ENCODE data around the gene NRF1. TPM values are rescaled to one million over a fixed set of nuclear protein-coding genes. Genes with fewer than 3 reads are reported as not detected.

NRF1 gene
- polyA plus RNA-seq, 2 donors: 4.7 to 5.7 TPM

GRCh38 chr7:129769866-129770808 lies 158.6 kb downstream of the NRF1 start:
- Histone ChIP-seq H3K4me3 (ENCODE audit: low read depth in 1 of 2, low read length in 2 of 2) (no peak overlapping the region), H3K4me1 (ENCODE audit: control insufficient read depth in 2 of 2, insufficient read depth in 2 of 2, low read length in 1 of 2) (no peaks in the 10 kb centered on the region), H3K27me3 (ENCODE audit: control insufficient read depth in 1 of 2, insufficient read depth in 2 of 2, low read length in 2 of 2) (no peaks in the 10 kb centered on the region), H3K9me3 (ENCODE audit: control insufficient read depth in 2 of 2, insufficient read depth in 1 of 2, low read depth in 1 of 2, low read length in 1 of 2) (peaks cover 0 to 3% of the 10 kb centered on the region in 2 donors), H3K27ac (ENCODE audit: low read depth in 2 of 2, low read length in 1 of 2) (no peak overlapping the region), H3K36me3 (ENCODE audit: control insufficient read depth in 2 of 2, insufficient read depth in 2 of 2, low read length in 1 of 2) (peaks cover 0 to 2% of the 10 kb centered on the region in 2 donors)
- WGBS, 2 donors: 79 to 88% methylated on average over 20 to 21 of the region's 21 CpGs

GRCh38 chr7:129771201-129771927 lies 159.8 kb downstream of the NRF1 start:
- Histone ChIP-seq H3K27ac (ENCODE audit: low read depth in 2 of 2, low read length in 1 of 2) (no peak overlapping the region), H3K27me3 (ENCODE audit: control insufficient read depth in 1 of 2, insufficient read depth in 2 of 2, low read length in 2 of 2) (no peaks in the 10 kb centered on the region), H3K4me3 (ENCODE audit: low read depth in 1 of 2, low read length in 2 of 2) (no peak overlapping the region), H3K36me3 (ENCODE audit: control insufficient read depth in 2 of 2, insufficient read depth in 2 of 2, low read length in 1 of 2) (peaks cover 0 to 2% of the 10 kb centered on the region in 2 donors), H3K4me1 (ENCODE audit: control insufficient read depth in 2 of 2, insufficient read depth in 2 of 2, low read length in 1 of 2) (no peaks in the 10 kb centered on the region), H3K9me3 (ENCODE audit: control insufficient read depth in 2 of 2, insufficient read depth in 1 of 2, low read depth in 1 of 2, low read length in 1 of 2) (no peaks in the 10 kb centered on the region)
- 85 to 89% methylated on average over 19 of the region's 19 CpGs for WGBS, 2 donors

GRCh38 chr7:129771928-129772479 lies 160.5 kb downstream of the NRF1 start:
- Histone ChIP-seq H3K4me1 (ENCODE audit: control insufficient read depth in 2 of 2, insufficient read depth in 2 of 2, low read length in 1 of 2) (no peaks in the 10 kb centered on the region), H3K27ac (ENCODE audit: low read depth in 2 of 2, low read length in 1 of 2) (no peak overlapping the region), H3K4me3 (ENCODE audit: low read depth in 1 of 2, low read length in 2 of 2) (no peak overlapping the region), H3K9me3 (ENCODE audit: control insufficient read depth in 2 of 2, insufficient read depth in 1 of 2, low read depth in 1 of 2, low read length in 1 of 2) (no peaks in the 10 kb centered on the region), H3K36me3 (ENCODE audit: control insufficient read depth in 2 of 2, insufficient read depth in 2 of 2, low read length in 1 of 2) (peaks cover 0 to 2% of the 10 kb centered on the region in 2 donors), H3K27me3 (ENCODE audit: control insufficient read depth in 1 of 2, insufficient read depth in 2 of 2, low read length in 2 of 2) (no peaks in the 10 kb centered on the region)
- 85% methylated on average over 18 of the region's 18 CpGs for WGBS, 2 donors

GRCh38 chr7:129772646-129773280 lies 161.2 kb downstream of the NRF1 start:
- H3K27ac ChIP-seq (ENCODE audit: low read depth in 2 of 2, low read length in 1 of 2): no peak overlapping the region
- H3K9me3 ChIP-seq (ENCODE audit: control insufficient read depth in 2 of 2, insufficient read depth in 1 of 2, low read depth in 1 of 2, low read length in 1 of 2): no peaks in the 10 kb centered on the region
- H3K36me3 ChIP-seq (ENCODE audit: control insufficient read depth in 2 of 2, insufficient read depth in 2 of 2, low read length in 1 of 2): peaks cover 0 to 2% of the 10 kb centered on the region in 2 donors
- no peaks in the 10 kb centered on the region for H3K4me1 ChIP-seq (ENCODE audit: control insufficient read depth in 2 of 2, insufficient read depth in 2 of 2, low read length in 1 of 2)
- 78 to 85% methylated on average over 15 of the region's 15 CpGs for WGBS, 2 donors
- peaks cover 0 to 4% of the 10 kb centered on the region in 2 donors for H3K27me3 ChIP-seq (ENCODE audit: control insufficient read depth in 1 of 2, insufficient read depth in 2 of 2, low read length in 2 of 2)
- no peak overlapping the region for H3K4me3 ChIP-seq (ENCODE audit: low read depth in 1 of 2, low read length in 2 of 2)

- no peak overlapping the region for H3K4me3 ChIP-seq (ENCODE audit: low read depth in 1 of 2, low read length in 2 of 2)
- no peaks in the 10 kb centered on the region for H3K9me3 ChIP-seq (ENCODE audit: control insufficient read depth in 2 of 2, insufficient read depth in 1 of 2, low read depth in 1 of 2, low read length in 1 of 2)
- H3K27ac ChIP-seq (ENCODE audit: low read depth in 2 of 2, low read length in 1 of 2): no peak overlapping the region
- H3K4me1 ChIP-seq (ENCODE audit: control insufficient read depth in 2 of 2, insufficient read depth in 2 of 2, low read length in 1 of 2): no peaks in the 10 kb centered on the region
- peaks cover 0 to 2% of the 10 kb centered on the region in 2 donors for H3K36me3 ChIP-seq (ENCODE audit: control insufficient read depth in 2 of 2, insufficient read depth in 2 of 2, low read length in 1 of 2)
- peaks cover 0 to 4% of the 10 kb centered on the region in 2 donors for H3K27me3 ChIP-seq (ENCODE audit: control insufficient read depth in 1 of 2, insufficient read depth in 2 of 2, low read length in 2 of 2)
- WGBS, 2 donors: 84 to 85% methylated on average over 4 to 5 of the region's 5 CpGs
Measured at GRCh38 chr7:129773328-129773731, 161.8 kb downstream of the NRF1 start.

- 89 to 99% methylated on average over 3 of the region's 3 CpGs for WGBS, 2 donors
- Histone ChIP-seq H3K27ac (ENCODE audit: low read depth in 2 of 2, low read length in 1 of 2) (no peak overlapping the region), H3K27me3 (ENCODE audit: control insufficient read depth in 1 of 2, insufficient read depth in 2 of 2, low read length in 2 of 2) (peaks cover 0 to 7% of the 10 kb centered on the region in 2 donors), H3K4me1 (ENCODE audit: control insufficient read depth in 2 of 2, insufficient read depth in 2 of 2, low read length in 1 of 2) (peaks cover 0 to 5% of the 10 kb centered on the region in 2 donors), H3K4me3 (ENCODE audit: low read depth in 1 of 2, low read length in 2 of 2) (no peak overlapping the region), H3K9me3 (ENCODE audit: control insufficient read depth in 2 of 2, insufficient read depth in 1 of 2, low read depth in 1 of 2, low read length in 1 of 2) (no peaks in the 10 kb centered on the region), H3K36me3 (ENCODE audit: control insufficient read depth in 2 of 2, insufficient read depth in 2 of 2, low read length in 1 of 2) (peaks cover 0 to 2% of the 10 kb centered on the region in 2 donors)
Measured at GRCh38 chr7:129773871-129774270, 162.4 kb downstream of the NRF1 start.

GRCh38 chr7:129774359-129774758 lies 162.8 kb downstream of the NRF1 start:
- Histone ChIP-seq H3K4me3 (ENCODE audit: low read depth in 1 of 2, low read length in 2 of 2) (no peak overlapping the region), H3K9me3 (ENCODE audit: control insufficient read depth in 2 of 2, insufficient read depth in 1 of 2, low read depth in 1 of 2, low read length in 1 of 2) (no peaks in the 10 kb centered on the region), H3K27me3 (ENCODE audit: control insufficient read depth in 1 of 2, insufficient read depth in 2 of 2, low read length in 2 of 2) (peaks cover 0 to 9% of the 10 kb centered on the region in 2 donors), H3K36me3 (ENCODE audit: control insufficient read depth in 2 of 2, insufficient read depth in 2 of 2, low read length in 1 of 2) (peaks cover 0 to 2% of the 10 kb centered on the region in 2 donors), H3K27ac (ENCODE audit: low read depth in 2 of 2, low read length in 1 of 2) (no peak overlapping the region), H3K4me1 (ENCODE audit: control insufficient read depth in 2 of 2, insufficient read depth in 2 of 2, low read length in 1 of 2) (peaks cover 0 to 7% of the 10 kb centered on the region in 2 donors)
- WGBS, 2 donors: 90 to 92% methylated on average over 11 of the region's 11 CpGs

GRCh38 chr7:129774871-129775694 lies 163.6 kb downstream of the NRF1 start:
- no peak overlapping the region for H3K27ac ChIP-seq (ENCODE audit: low read depth in 2 of 2, low read length in 1 of 2)
- H3K4me3 ChIP-seq (ENCODE audit: low read depth in 1 of 2, low read length in 2 of 2): no peak overlapping the region
- no peaks in the 10 kb centered on the region for H3K9me3 ChIP-seq (ENCODE audit: control insufficient read depth in 2 of 2, insufficient read depth in 1 of 2, low read depth in 1 of 2, low read length in 1 of 2)
- H3K27me3 ChIP-seq (ENCODE audit: control insufficient read depth in 1 of 2, insufficient read depth in 2 of 2, low read length in 2 of 2): peaks cover 0 to 9% of the 10 kb centered on the region in 2 donors
- peaks cover 0 to 2% of the 10 kb centered on the region in 2 donors for H3K36me3 ChIP-seq (ENCODE audit: control insufficient read depth in 2 of 2, insufficient read depth in 2 of 2, low read length in 1 of 2)
- peaks cover 0 to 7% of the 10 kb centered on the region in 2 donors for H3K4me1 ChIP-seq (ENCODE audit: control insufficient read depth in 2 of 2, insufficient read depth in 2 of 2, low read length in 1 of 2)
- 90 to 91% methylated on average over 18 of the region's 18 CpGs for WGBS, 2 donors

Measured in esophagus (tissue), 2 donors.